ENCODE measurements around the gene WDR38.

WDR38 gene

DNA sequence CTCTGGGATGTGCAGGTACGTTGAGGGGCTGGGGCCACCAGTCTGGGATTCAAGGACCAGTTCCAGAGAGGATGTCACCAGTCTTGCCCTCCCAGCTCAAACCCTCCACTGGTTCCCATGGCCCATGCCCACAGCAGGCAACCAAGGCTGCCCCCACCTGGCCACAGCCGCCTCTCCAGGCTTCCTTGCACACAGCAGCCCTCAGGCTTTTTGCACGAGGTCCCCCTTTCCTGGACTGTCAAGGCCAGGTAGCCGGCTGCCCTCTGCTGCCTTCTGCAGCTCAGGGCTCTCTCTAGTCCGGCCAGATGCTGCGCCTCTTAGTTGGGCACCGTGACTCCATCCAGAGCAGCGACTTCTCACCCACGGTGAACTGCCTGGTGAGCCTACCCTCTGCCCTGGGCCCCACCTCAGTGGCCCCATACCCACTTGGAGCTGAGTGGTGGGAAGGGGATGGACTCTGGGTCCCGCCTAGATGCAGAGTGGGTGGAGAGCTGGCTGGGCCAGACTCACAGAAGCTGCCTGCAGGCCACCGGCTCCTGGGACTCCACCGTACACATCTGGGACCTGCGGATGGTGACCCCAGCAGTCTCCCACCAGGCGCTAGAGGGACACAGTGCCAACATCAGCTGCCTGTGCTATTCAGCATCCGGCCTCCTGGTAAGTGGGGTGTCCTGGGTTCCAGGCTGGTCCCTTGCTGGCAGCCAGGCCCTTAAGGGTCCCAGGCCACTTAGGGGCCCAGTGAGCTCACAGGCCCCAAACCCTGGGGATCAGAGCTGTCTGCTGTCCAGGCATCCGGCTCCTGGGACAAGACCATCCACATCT lies 2.9 kb downstream of the WDR38 start:
- Histone ChIP-seq H3K9me3 (ENCODE audit: low read length) (no peaks in the 10 kb centered on the region), H2AFZ (ENCODE audit: low read length) (no peak overlapping the region), H3K9me2 (ENCODE audit: low read depth, low read length) (no peaks in the 10 kb centered on the region), H3K4me1 (ENCODE audit: insufficient read depth, low read length, severe bottlenecking) (peaks cover 43% of the 10 kb centered on the region), H3K4me3 (ENCODE audit: low read depth, low read length, poor library complexity, severe bottlenecking) (no peak overlapping the region), H3K79me2 (ENCODE audit: insufficient read depth, low read length) (peaks cover 12% of the 10 kb centered on the region), H3K27ac (ENCODE audit: low read depth, low read length, poor library complexity, severe bottlenecking) (no peak overlapping the region), H3F3A (ENCODE audit: insufficient read depth, low read length) (0 out of 2 replicates have a peak, but pooled peaks cover 19% of the 10 kb centered on the region), H4K20me1 (ENCODE audit: insufficient read depth, low read length) (no peaks in the 10 kb centered on the region), H3K9ac (ENCODE audit: low read length) (no peak overlapping the region), H3K4me2 (ENCODE audit: low read length) (no peak overlapping the region), H3K27me3 (ENCODE audit: insufficient read depth, low read length) (no peaks in the 10 kb centered on the region; the same call in 1 of the 2 replicates), H3K36me3 (ENCODE audit: insufficient read depth, low read length) (peaks cover 52% of the 10 kb centered on the region)
- TF ChIP-seq, protein P1, sequence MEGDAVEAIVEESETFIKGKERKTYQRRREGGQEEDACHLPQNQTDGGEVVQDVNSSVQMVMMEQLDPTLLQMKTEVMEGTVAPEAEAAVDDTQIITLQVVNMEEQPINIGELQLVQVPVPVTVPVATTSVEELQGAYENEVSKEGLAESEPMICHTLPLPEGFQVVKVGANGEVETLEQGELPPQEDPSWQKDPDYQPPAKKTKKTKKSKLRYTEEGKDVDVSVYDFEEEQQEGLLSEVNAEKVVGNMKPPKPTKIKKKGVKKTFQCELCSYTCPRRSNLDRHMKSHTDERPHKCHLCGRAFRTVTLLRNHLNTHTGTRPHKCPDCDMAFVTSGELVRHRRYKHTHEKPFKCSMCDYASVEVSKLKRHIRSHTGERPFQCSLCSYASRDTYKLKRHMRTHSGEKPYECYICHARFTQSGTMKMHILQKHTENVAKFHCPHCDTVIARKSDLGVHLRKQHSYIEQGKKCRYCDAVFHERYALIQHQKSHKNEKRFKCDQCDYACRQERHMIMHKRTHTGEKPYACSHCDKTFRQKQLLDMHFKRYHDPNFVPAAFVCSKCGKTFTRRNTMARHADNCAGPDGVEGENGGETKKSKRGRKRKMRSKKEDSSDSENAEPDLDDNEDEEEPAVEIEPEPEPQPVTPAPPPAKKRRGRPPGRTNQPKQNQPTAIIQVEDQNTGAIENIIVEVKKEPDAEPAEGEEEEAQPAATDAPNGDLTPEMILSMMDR (IDR thresholded peaks at IDR 0.05; ENCODE audit: low read length), result peak; percentile 47
- TF ChIP-seq EZH2 (IDR thresholded peaks at IDR 0.05; ENCODE audit: borderline replicate concordance, low read length), result no peak

- 0 out of 2 replicates have a peak, but pooled peaks cover 19% of the 10 kb centered on the region for H3F3A ChIP-seq (ENCODE audit: insufficient read depth, low read length)
- H3K4me3 ChIP-seq (ENCODE audit: low read depth, low read length, poor library complexity, severe bottlenecking), result peak overlapping the region; percentile 12
- H3K9ac ChIP-seq (ENCODE audit: low read length), result no peak overlapping the region
These were observed 4.4 kb downstream of the WDR38 start for GRCh38 chr9:124857533-124858162.

DNA sequence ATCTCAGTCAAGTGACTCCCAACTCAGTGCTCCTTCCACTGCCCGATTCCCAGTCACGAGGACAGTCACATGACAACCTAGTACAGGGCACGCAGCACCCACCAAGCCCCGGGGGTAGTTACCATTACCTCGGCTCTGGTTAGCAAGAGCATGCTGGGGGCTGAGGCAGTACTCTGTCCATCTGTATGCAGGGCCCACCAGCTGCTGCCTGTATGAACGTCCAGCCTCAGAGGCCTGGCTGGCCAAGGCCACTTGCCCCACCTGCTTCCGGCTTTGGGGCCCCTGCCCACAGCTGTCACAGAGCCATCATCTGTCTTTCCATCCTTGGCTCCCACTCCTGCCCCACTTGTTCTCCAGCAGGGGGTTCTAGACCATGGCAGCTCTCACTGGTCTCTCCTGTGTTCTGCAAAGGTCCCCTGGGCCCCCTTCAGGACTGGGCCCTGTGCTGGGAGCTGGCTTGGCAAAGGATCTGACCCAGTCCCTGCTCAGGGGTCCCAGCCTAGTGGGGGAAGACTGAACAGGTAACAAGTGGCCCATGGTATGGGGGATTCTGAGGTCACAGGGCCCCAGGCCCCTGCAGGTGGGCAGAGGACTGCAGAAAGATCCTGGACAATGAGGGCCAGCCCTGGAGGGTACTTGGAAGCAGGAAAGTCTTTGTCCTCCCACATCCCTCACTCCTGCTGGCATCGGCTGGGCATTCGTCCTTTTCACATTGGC lies 5.2 kb downstream of the WDR38 start:
- TF ChIP-seq, protein P1 (IDR thresholded peaks at IDR 0.05; ENCODE audit: low read length), result 0 out of 2 replicates have a peak, but pooled peaks have one; percentile 25
- no peak for TF ChIP-seq EZH2 (IDR thresholded peaks at IDR 0.05; ENCODE audit: borderline replicate concordance, low read length)
- H3K4me1 ChIP-seq (ENCODE audit: insufficient read depth, low read length, severe bottlenecking), result peaks cover 42% of the 10 kb centered on the region
- no peak overlapping the region; the same call in 1 of the 2 replicates for H3K9ac ChIP-seq (ENCODE audit: low read length)
- H3K9me3 ChIP-seq (ENCODE audit: low read length), result no peaks in the 10 kb centered on the region
- H4K20me1 ChIP-seq (ENCODE audit: insufficient read depth, low read length), result no peaks in the 10 kb centered on the region
- no peaks in the 10 kb centered on the region for H3K9me2 ChIP-seq (ENCODE audit: low read depth, low read length)
- peak overlapping the region; percentile 54 for H3K27ac ChIP-seq (ENCODE audit: low read depth, low read length, poor library complexity, severe bottlenecking)
- no peak overlapping the region for H2AFZ ChIP-seq (ENCODE audit: low read length)
- peak overlapping the region; percentile 96 for H3K4me3 ChIP-seq (ENCODE audit: low read depth, low read length, poor library complexity, severe bottlenecking)
- peaks cover 56% of the 10 kb centered on the region for H3K36me3 ChIP-seq (ENCODE audit: insufficient read depth, low read length)
- H3K79me2 ChIP-seq (ENCODE audit: insufficient read depth, low read length), result peaks cover 17% of the 10 kb centered on the region
- no peaks in the 10 kb centered on the region for H3K27me3 ChIP-seq (ENCODE audit: insufficient read depth, low read length)
- 0 out of 2 replicates have a peak, but pooled peaks cover 19% of the 10 kb centered on the region for H3F3A ChIP-seq (ENCODE audit: insufficient read depth, low read length)
- peak overlapping the region; percentile 95; the same call in 1 of the 2 replicates for H3K4me2 ChIP-seq (ENCODE audit: low read length)

More at GRCh38 chr9:124857533-124858162, 4.4 kb downstream of the WDR38 start:
- no peaks in the 10 kb centered on the region for H3K9me2 ChIP-seq (ENCODE audit: low read depth, low read length)
- H3K4me1 ChIP-seq (ENCODE audit: insufficient read depth, low read length, severe bottlenecking), result peaks cover 42% of the 10 kb centered on the region
- no peaks in the 10 kb centered on the region for H4K20me1 ChIP-seq (ENCODE audit: insufficient read depth, low read length)
- no peaks in the 10 kb centered on the region for H3K27me3 ChIP-seq (ENCODE audit: insufficient read depth, low read length)
- H3K79me2 ChIP-seq (ENCODE audit: insufficient read depth, low read length), result peaks cover 17% of the 10 kb centered on the region
- H3K36me3 ChIP-seq (ENCODE audit: insufficient read depth, low read length), result peaks cover 56% of the 10 kb centered on the region
- no peak overlapping the region for H2AFZ ChIP-seq (ENCODE audit: low read length)
- H3K4me2 ChIP-seq (ENCODE audit: low read length), result no peak overlapping the region
- peak overlapping the region; percentile 54 for H3K27ac ChIP-seq (ENCODE audit: low read depth, low read length, poor library complexity, severe bottlenecking)
- no peak for TF ChIP-seq EZH2 (IDR thresholded peaks at IDR 0.05; ENCODE audit: borderline replicate concordance, low read length)
- TF ChIP-seq, protein P1 (IDR thresholded peaks at IDR 0.05; ENCODE audit: low read length), result no peak
- H3K9me3 ChIP-seq (ENCODE audit: low read length), result no peaks in the 10 kb centered on the region
